Activated naive CD4-positive, alpha-beta T cell treated with anti-CD3 and anti-CD28 coated beads, Interleukin-2, amount 50 U/mL, for 24 hours (primary cell): ENCODE results near the gene CAMSAP1.
"Not testable (repeated sequence)": the region's sequence is repeated elsewhere in the genome, so short reads cannot be mapped to it uniquely, and the experiment has no call there.

Experiments
- H3K27ac Mint-ChIP-seq: one replicate; pipeline ENCODE4 v1.8.0; 2021; ENCODE audit warnings: mild to moderate bottlenecking, mixed read lengths
- H3K27me3 Mint-ChIP-seq: one replicate; pipeline ENCODE4 v1.8.0; 2021; ENCODE audit warnings: mixed read lengths
- H3K36me3 Mint-ChIP-seq: one replicate; pipeline ENCODE4 v1.8.0; 2021; ENCODE audit warnings: mixed read lengths
- H3K4me1 Mint-ChIP-seq: one replicate; pipeline ENCODE4 v1.8.0; 2021; ENCODE audit warnings: mixed read lengths
- H3K4me3 Mint-ChIP-seq: one replicate; pipeline ENCODE4 v1.8.0; 2021; ENCODE audit warnings: mild to moderate bottlenecking, mixed read lengths
- H3K9me3 Mint-ChIP-seq: one replicate; pipeline ENCODE4 v1.8.0; 2021; ENCODE audit warnings: mixed read lengths

Gene CAMSAP1, protein sequence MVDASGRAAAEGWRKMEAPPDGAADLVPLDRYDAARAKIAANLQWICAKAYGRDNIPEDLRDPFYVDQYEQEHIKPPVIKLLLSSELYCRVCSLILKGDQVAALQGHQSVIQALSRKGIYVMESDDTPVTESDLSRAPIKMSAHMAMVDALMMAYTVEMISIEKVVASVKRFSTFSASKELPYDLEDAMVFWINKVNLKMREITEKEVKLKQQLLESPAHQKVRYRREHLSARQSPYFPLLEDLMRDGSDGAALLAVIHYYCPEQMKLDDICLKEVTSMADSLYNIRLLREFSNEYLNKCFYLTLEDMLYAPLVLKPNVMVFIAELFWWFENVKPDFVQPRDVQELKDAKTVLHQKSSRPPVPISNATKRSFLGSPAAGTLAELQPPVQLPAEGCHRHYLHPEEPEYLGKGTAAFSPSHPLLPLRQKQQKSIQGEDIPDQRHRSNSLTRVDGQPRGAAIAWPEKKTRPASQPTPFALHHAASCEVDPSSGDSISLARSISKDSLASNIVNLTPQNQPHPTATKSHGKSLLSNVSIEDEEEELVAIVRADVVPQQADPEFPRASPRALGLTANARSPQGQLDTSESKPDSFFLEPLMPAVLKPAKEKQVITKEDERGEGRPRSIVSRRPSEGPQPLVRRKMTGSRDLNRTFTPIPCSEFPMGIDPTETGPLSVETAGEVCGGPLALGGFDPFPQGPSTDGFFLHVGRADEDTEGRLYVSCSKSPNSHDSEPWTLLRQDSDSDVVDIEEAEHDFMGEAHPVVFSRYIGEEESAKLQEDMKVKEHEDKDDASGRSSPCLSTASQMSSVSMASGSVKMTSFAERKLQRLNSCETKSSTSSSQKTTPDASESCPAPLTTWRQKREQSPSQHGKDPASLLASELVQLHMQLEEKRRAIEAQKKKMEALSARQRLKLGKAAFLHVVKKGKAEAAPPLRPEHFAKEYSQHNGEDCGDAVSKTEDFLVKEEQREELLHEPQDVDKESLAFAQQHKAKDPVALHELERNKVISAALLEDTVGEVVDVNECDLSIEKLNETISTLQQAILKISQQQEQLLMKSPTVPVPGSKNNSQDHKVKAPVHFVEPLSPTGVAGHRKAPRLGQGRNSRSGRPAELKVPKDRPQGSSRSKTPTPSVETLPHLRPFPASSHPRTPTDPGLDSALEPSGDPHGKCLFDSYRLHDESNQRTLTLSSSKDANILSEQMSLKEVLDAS (N-terminal part only)

DNA sequence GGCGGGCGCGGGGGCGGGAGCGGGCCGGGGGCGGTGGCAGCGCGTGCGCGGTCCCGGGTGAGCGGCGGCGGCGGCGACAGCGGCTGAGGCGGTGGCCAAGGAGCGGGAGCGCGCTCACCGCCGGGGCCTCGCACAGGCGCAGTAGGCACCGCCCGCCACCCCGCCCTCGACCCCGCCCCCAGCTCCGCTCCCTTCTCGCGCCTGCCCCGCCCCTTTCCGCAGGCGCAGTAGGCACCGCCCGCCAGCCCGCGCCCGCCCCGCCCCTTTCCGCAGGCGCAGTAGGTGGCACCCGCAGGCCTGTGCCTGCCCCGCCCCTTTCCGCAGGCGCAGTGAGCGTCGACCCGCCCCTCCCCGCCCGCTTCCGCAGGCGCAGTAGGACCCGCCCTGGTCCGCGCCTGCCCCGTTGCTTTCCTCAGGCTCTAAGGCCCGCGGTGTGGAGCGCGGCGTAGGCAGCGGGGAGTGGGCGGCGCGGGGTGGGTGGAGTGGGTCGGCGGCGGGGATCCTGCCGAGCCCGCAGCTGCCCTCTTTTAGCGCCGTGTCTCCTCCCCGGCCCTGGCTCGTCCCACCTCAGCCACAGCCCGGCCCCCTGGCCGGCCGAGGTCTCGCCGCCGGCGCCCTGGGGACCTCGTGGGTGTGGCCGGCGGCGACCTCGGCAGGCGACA, at the start of gene CAMSAP1:
TSS of gene CAMSAP1 (minus strand) at position 116 of the 662 bp plus-strand sequence. CDS start 387 bp downstream, outside the sequence.
- no peaks in the 10 kb centered on the region for H3K9me3 Mint-ChIP-seq
- H3K36me3 Mint-ChIP-seq, result peaks cover 30% of the 10 kb centered on the region
- peak within 1 kb of the TSS; percentile 93 for H3K4me3 Mint-ChIP-seq
- H3K4me1 Mint-ChIP-seq, result peaks cover 66% of the 10 kb centered on the region
- no peaks in the 10 kb centered on the region for H3K27me3 Mint-ChIP-seq
- H3K27ac Mint-ChIP-seq, result peak within 1 kb of the TSS; percentile 96

DNA sequence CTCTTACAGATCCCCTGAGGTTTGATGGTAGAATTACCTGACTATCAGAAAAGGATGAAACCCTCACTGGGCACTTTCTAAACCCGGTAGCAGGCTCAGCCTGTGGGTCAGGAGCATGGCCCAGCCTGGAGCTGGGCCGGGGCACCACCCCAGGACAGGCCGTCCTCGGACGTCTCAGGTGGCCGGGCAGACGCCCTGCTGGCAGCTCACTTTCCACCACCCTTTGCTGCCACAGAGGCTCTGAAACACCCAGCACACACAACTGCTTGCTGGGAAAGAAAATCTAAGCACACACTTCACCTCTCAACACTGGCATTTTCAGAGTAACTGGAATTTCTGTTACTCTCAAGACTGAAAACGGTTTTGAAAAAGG, 49.4 kb upstream of the CAMSAP1 start:
- Mint-ChIP-seq H3K4me1 (peaks cover 14% of the 10 kb centered on the region), H3K36me3 (peaks cover 4% of the 10 kb centered on the region), H3K27ac (no peak overlapping the region), H3K4me3 (no peak overlapping the region), H3K27me3 (no peaks in the 10 kb centered on the region), H3K9me3 (no peaks in the 10 kb centered on the region)

DNA sequence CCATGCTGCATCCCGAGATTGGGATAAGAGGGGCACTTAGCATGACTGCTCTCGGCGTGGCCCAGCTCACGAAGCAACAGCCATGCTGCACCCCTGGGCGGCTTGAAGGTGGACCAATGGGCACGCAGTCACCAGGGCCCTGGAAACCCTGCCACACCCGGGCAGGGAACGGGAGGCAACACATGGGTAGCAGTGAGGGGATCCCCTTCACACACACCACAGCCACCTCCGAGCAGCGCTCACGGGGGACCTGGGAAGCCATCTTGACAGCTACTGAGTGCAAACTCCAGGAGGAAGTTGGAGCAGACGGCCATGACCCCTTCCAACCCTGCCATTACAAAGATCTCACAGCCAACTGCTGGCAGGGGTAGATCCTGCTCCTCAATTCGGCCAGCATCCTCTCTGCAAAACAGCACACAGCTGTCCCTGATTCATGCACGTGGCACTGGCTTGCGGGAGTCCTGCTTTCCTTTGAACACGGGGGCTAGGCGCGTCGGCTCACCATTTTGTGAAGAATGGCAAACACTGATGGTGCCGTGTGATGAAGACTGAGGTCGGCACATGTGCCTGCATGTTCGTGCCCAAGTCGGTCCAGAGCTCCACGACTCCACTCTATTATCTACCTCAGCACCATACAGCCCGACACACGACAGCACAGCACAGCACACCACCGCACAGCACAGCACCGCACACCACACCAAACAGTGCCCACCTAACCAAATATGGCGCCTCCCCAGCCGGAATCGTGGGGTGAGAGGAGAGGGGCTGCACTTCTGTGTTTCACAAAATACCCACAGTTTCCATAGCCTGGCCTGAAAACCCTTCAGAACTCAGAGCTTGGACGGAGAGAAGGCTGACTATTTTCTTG, 48.8 kb upstream of the CAMSAP1 start:
- H3K4me3 Mint-ChIP-seq, result no peak overlapping the region

DNA sequence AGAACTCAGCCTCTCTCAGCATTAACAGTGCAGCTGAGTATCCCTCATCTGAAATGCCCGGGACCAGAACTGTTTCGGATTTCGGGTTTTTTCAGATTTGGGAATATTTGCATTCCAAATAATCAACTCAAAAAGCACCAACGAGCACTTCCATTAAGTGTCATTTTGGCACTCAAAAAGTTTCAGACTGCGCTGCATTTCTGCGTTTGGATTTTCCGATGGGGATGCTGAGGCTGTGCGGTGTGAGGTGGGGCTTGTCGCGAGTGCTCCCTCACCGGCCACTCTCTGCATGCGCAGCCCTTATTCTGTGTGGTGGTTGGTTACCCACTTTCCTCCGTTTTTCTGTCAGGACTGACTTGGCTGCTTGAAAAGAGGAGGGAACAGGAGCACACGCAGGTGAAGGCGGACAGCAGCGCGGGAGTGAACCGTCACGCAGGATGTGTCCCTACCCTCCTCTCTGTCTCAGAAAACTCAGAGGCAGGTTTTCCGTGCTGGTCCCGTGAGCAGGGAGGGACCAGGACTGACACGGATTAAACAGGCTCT, 45.4 kb upstream of the CAMSAP1 start:
- peaks cover 9% of the 10 kb centered on the region for H3K36me3 Mint-ChIP-seq
- no peaks in the 10 kb centered on the region for H3K9me3 Mint-ChIP-seq
- no peaks in the 10 kb centered on the region for H3K4me1 Mint-ChIP-seq
- H3K4me3 Mint-ChIP-seq, result no peak overlapping the region
- H3K27me3 Mint-ChIP-seq, result no peaks in the 10 kb centered on the region
- H3K27ac Mint-ChIP-seq, result no peak overlapping the region

More for the DNA sequence above, 48.8 kb upstream of the CAMSAP1 start:
- no peak overlapping the region for H3K27ac Mint-ChIP-seq
- peaks cover 9% of the 10 kb centered on the region for H3K4me1 Mint-ChIP-seq
- H3K27me3 Mint-ChIP-seq, result no peaks in the 10 kb centered on the region
- H3K36me3 Mint-ChIP-seq, result peaks cover 4% of the 10 kb centered on the region
- H3K9me3 Mint-ChIP-seq, result no peaks in the 10 kb centered on the region

DNA sequence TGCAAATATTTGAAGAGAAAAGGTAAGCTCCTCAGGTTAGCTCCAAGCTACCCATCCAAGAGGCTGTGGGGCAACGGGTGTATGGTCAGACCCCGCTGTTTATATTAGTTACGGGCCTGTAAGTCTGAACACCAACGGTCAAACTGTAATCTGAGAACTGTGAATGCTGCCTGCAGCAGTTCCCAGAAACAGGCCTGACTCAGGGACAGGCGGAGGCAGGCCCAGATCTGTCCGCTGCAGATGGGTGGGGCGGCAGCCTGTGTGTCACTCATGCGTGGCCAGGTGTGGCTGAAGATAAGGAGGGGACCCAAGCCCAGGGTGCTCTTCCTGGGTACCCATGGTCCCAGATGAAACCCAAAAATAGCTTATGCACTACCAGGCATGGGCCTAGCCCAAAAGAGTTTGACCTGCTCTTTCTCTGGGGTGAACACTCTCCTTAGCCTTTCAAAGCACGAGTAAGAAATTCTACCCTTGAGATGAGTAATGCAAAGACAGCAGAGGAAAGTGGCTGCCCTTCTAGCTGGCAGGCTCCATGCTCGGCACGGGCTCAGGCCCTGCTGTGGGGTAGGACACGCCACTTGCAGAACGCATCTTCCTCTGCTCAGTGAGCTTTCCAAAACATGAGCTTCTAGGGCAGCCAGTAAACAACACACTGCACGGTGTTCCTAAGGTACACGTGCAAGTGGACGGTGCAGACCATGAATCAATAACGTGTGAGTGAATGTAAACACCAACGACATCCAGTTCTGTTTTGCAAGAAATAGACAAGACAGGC, 44.7 kb upstream of the CAMSAP1 start:
- peaks cover 10% of the 10 kb centered on the region for H3K36me3 Mint-ChIP-seq
- H3K27me3 Mint-ChIP-seq, result no peaks in the 10 kb centered on the region
- no peak overlapping the region for H3K4me3 Mint-ChIP-seq
- H3K27ac Mint-ChIP-seq, result no peak overlapping the region
- H3K9me3 Mint-ChIP-seq, result no peaks in the 10 kb centered on the region
- H3K4me1 Mint-ChIP-seq, result no peaks in the 10 kb centered on the region

GRCh38 chr9:135951310-135951709, 44.0 kb upstream of the CAMSAP1 start:
- H3K4me1 Mint-ChIP-seq, H3K9me3 Mint-ChIP-seq, H3K27me3 Mint-ChIP-seq, H3K27ac Mint-ChIP-seq, H3K4me3 Mint-ChIP-seq: not testable (repeated sequence)
- peaks cover 10% of the 10 kb centered on the region for H3K36me3 Mint-ChIP-seq

- H3K27me3 Mint-ChIP-seq, H3K4me1 Mint-ChIP-seq, H3K27ac Mint-ChIP-seq, H3K9me3 Mint-ChIP-seq, H3K4me3 Mint-ChIP-seq: not testable (repeated sequence)
- peaks cover 11% of the 10 kb centered on the region for H3K36me3 Mint-ChIP-seq
These were observed 43.5 kb upstream of the CAMSAP1 start for GRCh38 chr9:135950841-135951240.

DNA sequence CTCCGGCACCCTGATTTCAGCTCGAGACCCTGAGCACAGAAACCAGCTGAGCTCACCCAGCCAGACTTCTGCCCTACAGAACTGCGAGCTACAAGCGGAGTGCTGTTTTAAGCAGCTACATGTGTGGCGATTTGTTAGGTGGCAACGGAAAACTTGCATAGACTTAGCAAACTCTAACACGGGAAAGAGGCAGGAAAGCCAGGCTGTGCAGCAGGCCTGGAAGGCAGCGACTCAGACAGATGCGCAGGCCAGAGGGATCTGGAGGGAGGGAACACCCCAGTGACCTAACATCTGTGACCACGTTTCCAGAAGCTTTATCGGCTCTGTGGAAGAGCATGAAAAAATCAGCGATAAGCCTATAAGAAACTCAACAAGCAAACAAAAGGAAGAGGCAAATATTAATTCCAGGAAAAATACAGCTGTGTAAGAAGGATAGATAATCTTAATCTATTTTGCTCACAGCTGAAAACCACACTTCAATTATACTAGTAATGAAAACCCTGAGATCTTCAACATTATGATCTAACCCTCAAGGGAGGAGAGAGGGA, 42.9 kb upstream of the CAMSAP1 start:
- Mint-ChIP-seq H3K4me1 (no peaks in the 10 kb centered on the region), H3K27me3 (no peaks in the 10 kb centered on the region), H3K9me3 (no peaks in the 10 kb centered on the region), H3K27ac (peak overlapping the region; percentile 32), H3K4me3 (no peak overlapping the region), H3K36me3 (peaks cover 15% of the 10 kb centered on the region)

- H3K36me3 Mint-ChIP-seq, result peaks cover 14% of the 10 kb centered on the region
- no peaks in the 10 kb centered on the region for H3K4me1 Mint-ChIP-seq
- H3K27ac Mint-ChIP-seq, result no peak overlapping the region
- H3K4me3 Mint-ChIP-seq, result no peak overlapping the region
- no peaks in the 10 kb centered on the region for H3K27me3 Mint-ChIP-seq
- no peaks in the 10 kb centered on the region for H3K9me3 Mint-ChIP-seq
These were observed 42.3 kb upstream of the CAMSAP1 start for GRCh38 chr9:135949501-135950134.

DNA sequence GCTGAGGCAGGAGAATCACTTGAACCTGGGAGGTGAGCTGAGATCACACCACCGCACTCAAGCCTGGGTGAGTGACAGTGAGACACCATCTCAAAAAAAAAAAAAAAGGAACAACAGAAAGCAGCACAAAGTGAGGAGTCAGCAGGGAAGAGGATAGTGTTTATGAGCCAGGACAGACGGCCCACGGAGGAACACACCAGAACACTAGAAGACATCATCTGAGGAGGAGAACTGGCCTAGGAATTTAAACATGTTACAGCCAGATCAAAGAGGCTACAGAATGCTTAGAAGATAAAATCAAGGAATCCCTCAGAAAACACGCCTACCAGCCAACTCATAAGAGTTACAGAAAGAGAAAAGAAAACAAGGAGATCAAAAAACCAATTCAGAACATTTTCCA, 41.6 kb upstream of the CAMSAP1 start:
- Mint-ChIP-seq H3K9me3 (no peaks in the 10 kb centered on the region), H3K36me3 (peaks cover 15% of the 10 kb centered on the region), H3K4me1 (no peaks in the 10 kb centered on the region), H3K27ac (no peak overlapping the region), H3K4me3 (no peak overlapping the region), H3K27me3 (no peaks in the 10 kb centered on the region)

GRCh38 chr9:135948446-135948845, 41.1 kb upstream of the CAMSAP1 start:
- H3K4me3 Mint-ChIP-seq, result no peak overlapping the region
- H3K4me1 Mint-ChIP-seq, result no peaks in the 10 kb centered on the region
- no peaks in the 10 kb centered on the region for H3K27me3 Mint-ChIP-seq
- no peaks in the 10 kb centered on the region for H3K9me3 Mint-ChIP-seq
- no peak overlapping the region for H3K27ac Mint-ChIP-seq
- H3K36me3 Mint-ChIP-seq, result peaks cover 19% of the 10 kb centered on the region

GRCh38 chr9:135947582-135947981, 40.2 kb upstream of the CAMSAP1 start:
- no peaks in the 10 kb centered on the region for H3K4me1 Mint-ChIP-seq
- no peaks in the 10 kb centered on the region for H3K9me3 Mint-ChIP-seq
- no peak overlapping the region for H3K27ac Mint-ChIP-seq
- H3K27me3 Mint-ChIP-seq, result no peaks in the 10 kb centered on the region
- H3K4me3 Mint-ChIP-seq, result no peak overlapping the region
- H3K36me3 Mint-ChIP-seq, result peaks cover 19% of the 10 kb centered on the region

GRCh38 chr9:135947105-135947504, 39.8 kb upstream of the CAMSAP1 start:
- H3K27me3 Mint-ChIP-seq, H3K9me3 Mint-ChIP-seq, H3K4me1 Mint-ChIP-seq, H3K4me3 Mint-ChIP-seq, H3K27ac Mint-ChIP-seq: not testable (repeated sequence)
- peaks cover 19% of the 10 kb centered on the region for H3K36me3 Mint-ChIP-seq
